HG02588 (cell line): ENCODE results near the gene STXBP5L.
"Not testable (repeated sequence)": the region's sequence is repeated elsewhere in the genome, so short reads cannot be mapped to it uniquely, and the experiment has no call there.

Experiments
- ATAC-seq: cut with Tn5 transposase; IDR thresholded peaks from one replicate; pipeline ENCODE4 v1.9.1; 2021; ENCODE audit warnings: mild to moderate bottlenecking, moderate library complexity; ENCODE audit not compliant: unreplicated experiment

The STXBP5L gene

GRCh38 chr3:121223116-121223515 is 315.1 kb downstream of the STXBP5L start:
- no peak for ATAC-seq

GRCh38 chr3:121228971-121229370 is 321.0 kb downstream of the STXBP5L start:
- no peak for ATAC-seq

DNA sequence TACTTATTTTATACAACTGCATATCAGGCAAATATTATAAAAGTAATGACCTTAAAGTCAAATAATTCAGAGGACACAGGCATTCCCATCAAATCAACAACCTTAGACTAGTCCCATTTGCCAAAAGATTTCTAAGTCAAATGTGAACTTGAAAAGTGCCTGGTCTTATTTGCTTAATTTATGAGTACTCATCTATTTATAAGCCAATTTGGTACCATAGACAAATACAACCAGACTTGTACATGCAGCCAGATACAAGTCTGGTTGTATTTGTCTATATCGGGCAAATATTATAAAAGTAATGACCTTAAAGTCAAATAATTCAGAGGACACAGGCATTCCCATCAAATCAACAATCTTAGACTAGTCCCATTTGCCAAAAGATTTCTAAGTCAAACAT is 322.2 kb downstream of the STXBP5L start:
- ATAC-seq: not testable (repeated sequence)

- no peak for ATAC-seq
Measured at GRCh38 chr3:121231872-121232271, 323.9 kb downstream of the STXBP5L start.

DNA sequence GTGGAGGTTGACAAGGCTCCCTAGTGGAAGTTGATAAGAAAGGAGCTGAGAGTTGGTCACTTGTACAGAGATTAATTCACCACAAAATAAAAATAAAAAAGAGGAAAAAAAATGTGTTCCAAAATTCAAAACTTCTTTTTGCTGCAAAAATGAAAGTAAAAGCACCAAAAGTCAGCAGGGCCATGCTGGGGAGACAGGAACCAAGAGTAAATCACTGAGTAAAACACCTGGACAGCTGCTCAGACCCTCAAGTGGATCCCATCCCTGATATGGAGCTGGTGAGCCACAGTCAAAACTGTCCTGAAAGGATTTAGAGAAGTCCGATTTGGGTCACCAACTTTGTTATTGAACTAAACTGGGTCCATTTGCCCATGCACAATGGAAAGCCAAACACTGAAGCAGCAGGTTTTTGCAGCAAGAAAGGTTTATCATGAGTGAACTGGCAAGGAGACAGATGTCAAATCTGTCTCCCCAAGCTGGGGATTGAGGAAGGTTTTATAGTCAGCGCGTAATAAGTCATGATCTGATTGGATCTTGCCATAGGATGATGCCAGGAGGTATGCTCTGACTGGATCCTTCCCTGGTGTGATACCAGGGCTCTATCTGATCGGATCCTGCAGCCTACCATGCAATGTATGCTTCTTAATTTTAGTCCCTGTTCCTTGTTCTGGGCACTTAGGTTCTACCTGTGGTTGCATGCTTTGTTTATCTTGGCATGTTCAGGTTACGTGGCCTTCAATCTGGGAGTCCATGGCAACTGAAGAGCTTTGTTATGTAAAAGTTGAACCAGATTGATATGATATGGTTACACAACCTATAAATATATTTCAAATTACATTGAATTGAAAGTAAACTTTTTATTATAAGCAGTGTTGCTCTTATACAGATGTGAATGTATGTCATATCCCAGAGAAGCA is 324.6 kb downstream of the STXBP5L start:
- no peak for ATAC-seq

DNA sequence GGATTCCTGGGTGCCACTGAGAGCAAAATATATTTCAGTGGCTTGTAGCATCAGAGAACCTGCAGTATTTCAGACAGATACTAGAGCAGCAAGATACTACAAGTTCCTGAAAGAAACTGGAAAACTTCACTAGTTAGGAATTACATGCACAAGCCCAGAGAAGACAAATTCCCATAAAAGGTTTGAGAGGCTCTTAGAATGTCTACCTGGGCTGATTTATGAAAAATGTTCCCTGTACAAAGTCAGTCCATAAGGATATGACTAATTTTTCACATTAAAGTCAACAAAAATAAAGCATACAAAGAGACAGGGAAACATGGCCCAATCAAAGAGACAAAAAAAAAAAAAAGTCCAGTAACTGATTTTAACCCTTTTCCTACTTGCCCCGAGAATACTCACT is 335.2 kb downstream of the STXBP5L start:
- no peak for ATAC-seq

DNA sequence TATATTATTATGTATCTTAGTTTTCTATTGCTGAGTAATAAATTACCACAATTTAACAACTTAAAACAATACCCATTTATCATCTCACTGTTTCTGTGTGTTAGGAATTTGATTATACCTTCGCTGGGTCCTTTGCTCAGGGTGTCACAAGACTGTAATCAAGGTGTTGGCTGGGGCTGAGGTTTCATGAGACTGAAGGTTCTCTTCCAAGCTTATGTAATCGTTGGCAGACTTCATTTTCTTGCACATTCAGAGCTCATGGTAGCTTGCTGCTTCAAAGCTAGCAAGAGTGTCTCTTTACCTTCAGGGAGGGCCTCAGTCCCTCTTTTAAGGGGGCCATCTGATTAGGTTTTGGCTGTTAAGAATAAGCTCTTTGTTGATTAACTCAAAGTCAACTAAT is 344.7 kb downstream of the STXBP5L start:
- no peak for ATAC-seq

DNA sequence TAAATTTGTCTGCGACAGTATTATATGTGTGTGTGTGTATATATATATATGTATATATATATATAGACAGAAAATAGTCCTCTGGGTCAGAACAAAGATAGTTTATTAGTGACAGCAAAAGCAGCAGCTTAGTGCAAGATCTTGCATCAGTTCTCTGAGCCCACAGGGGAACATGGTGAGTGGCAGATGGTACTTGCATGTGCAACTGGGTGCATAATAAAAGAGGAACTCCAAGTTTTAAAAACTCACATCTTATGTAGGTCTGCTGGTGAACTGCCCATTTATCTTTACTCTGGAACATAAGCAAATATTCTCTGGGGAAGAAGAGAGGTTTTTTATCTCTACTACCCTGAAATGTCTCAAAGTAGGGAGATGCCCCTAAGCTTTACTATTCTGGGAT is 361.4 kb downstream of the STXBP5L start:
- no peak for ATAC-seq

- ATAC-seq: no peak
Measured at GRCh38 chr3:121274411-121274810, 366.4 kb downstream of the STXBP5L start.

DNA sequence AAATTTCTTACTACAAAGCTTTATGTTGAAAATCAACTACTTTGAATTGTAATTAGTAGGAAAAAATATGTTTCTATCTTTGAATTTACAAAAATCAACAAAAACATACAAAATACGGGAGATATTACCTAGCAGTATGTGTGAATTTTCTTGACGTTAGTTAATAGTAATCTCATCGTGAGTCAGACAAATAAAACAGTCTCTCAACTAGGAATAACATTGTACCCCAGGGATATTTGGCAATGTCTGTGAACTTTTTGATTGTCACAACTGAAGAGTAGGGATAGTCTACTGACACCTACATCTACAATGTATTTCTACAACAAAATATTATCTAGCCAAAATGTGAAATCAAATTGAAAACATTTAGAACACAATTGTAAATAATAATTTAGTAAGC is 387.4 kb downstream of the STXBP5L start:
- ATAC-seq: no peak

DNA sequence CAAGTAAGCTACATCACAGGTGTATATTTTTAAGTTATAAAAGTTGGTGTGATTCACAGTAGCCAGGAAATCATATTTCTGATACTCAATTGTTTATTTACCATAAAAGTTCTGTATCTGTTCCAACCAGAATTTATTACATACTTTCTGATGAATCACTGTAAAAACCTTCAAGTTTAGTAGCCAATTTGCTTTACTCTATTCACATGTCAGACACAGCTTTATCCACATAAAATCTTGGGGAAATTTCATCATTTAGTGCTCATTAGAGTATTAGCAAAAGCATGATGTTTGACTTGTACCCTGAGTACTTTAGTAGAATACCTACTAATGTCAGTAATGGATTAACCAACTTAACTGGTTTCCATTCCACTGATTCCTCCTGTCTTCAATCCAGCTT is 388.0 kb downstream of the STXBP5L start:
- ATAC-seq: no peak

- ATAC-seq: no peak
Measured at GRCh38 chr3:121324320-121324719, 416.3 kb downstream of the STXBP5L start.

DNA sequence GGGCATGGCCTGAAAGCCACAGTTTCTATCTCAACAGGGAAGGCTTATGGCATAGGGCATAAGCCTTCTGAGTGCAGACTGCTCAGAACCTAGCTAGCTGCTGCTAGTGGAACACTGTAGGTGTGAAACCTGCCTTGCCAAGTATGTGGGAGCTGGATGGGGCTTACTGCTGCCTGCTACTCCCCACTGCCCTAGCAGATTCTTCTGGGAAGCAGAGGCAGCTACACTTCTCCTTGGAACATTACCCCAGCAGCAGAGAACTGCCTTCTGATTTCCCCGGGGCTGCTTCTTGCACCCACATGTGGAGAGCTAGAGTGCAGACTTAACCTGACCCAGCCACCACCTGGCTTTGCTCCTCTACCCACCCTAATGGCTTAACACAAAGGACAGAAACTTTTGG is 422.1 kb downstream of the STXBP5L start:
- ATAC-seq: no peak

DNA sequence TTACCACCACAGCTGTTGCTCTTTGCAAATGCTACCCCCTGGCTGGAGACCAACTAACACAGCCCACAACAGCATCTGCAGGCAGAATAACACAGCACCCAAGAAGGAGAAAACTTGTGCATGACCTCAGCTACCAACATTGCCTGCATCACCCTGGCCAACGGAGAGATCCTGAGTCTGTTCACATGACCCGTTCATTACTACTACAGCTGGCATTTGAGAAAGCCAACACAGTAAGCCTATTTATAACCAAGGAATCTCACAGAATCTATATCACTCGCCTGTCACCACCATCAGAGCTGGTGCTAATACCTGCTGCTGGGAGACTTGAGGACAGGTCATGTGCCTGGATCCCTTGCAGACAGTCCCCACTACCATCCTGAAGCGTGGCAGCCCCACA is 422.6 kb downstream of the STXBP5L start:
- ATAC-seq: no peak

- not testable (repeated sequence) for ATAC-seq
Measured at GRCh38 chr3:121355960-121356359, 448.0 kb downstream of the STXBP5L start.

DNA sequence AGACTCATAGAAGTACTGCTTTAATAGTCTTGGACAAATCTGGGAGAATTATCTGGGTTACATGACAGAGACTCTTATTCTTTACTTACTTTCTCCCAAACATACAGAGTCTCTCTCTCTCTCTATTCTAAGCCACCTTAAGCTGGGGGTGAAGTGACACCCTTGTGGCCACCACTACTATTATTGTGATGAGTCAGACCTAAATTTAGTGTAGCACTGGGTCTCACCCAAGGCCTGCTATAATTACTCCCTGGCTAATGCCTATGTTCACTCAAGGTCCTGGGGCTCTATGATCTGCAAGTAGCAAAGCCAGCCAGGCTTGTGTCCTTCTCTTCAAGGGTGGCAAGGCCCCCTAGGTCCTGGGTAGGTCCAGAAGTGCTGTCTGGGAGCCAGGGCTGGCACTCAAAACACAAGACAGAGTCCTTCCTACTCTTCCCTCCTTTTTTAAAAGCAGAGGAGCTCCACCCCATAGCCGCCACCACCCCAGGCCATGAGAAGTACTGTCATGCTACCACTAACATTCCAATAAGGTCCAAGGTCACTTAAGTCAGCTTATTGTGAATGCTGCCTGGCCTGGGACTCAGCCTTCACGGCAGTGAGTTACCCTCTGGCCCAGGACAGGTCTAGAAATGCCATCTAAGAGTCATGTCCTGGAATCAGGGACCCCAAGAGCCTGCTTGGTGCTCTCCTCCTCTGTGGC is 454.2 kb downstream of the STXBP5L start:
- no peak for ATAC-seq

GRCh38 chr3:121388308-121388707 is 480.3 kb downstream of the STXBP5L start:
- ATAC-seq: not testable (repeated sequence)

- not testable (repeated sequence) for ATAC-seq
Measured at GRCh38 chr3:121395967-121396366, 488.0 kb downstream of the STXBP5L start.

DNA sequence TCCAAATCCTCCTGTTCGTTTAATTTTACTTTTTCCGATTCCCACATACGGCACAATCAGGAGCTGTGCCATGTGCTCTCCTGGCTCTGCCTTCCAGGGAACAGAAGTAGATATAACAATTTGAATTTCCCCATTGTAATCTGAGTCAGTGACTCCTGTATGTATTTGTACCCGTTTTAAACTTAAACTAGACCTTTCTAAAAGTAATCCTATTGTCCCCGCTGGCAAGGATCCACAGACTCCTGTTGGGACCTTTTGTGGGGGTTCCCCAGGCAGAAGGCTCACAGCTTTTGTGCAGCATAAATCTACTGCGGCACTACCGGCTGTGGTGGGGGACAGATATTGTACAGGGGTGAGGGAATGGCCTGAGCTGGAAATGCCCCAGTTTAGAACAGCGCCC is 490.0 kb downstream of the STXBP5L start:
- ATAC-seq: not testable (repeated sequence)

- no peak for ATAC-seq
Measured at GRCh38 chr3:121399820-121400219, 491.8 kb downstream of the STXBP5L start.

- ATAC-seq: no peak
Measured at GRCh38 chr3:121405631-121406030, 497.6 kb downstream of the STXBP5L start.

DNA sequence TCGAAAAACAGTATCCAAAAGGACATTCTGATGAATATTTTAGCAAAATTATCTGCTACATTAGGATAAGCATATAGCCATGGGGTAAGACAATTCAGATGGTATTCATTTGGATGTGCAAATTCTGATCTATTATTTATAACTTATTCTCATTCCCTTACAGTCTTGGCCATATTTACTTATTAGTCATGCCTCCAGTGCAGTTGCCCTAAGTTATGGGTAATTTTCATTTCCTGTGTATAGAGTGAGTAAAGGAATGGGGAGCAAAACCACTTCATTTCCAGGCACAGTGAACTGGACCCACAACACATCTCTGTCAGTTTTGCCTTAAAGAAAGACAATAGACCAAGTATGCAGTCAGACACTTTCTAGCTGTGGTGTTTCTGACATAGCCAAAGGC is 503.5 kb downstream of the STXBP5L start:
- no peak for ATAC-seq
